HG03378 (cell line): ENCODE results near the gene TRPM8.

Experiments used
- ATAC-seq: cut with Tn5 transposase; IDR thresholded peaks from one replicate; pipeline ENCODE4 v1.9.1; 2021; ENCODE audit warnings: mild to moderate bottlenecking, moderate library complexity; ENCODE audit not compliant: unreplicated experiment

The TRPM8 gene

GRCh38 chr2:233996461-233996860 lies 79.3 kb downstream of the TRPM8 start:
- ATAC-seq = no peak

GRCh38 chr2:233997707-233998106 lies 80.5 kb downstream of the TRPM8 start:
- no peak for ATAC-seq

- no peak for ATAC-seq
These were observed 82.0 kb downstream of the TRPM8 start for GRCh38 chr2:233999182-233999581.

GRCh38 chr2:234001380-234002160 lies 84.4 kb downstream of the TRPM8 start:
- ATAC-seq = no peak

- ATAC-seq = no peak
These were observed 85.1 kb downstream of the TRPM8 start for GRCh38 chr2:234002281-234002680.

- ATAC-seq = no peak
These were observed 86.9 kb downstream of the TRPM8 start for GRCh38 chr2:234003972-234004617.

GRCh38 chr2:234005126-234005525 lies 88.0 kb downstream of the TRPM8 start:
- ATAC-seq = no peak

GRCh38 chr2:234006501-234006900 lies 89.3 kb downstream of the TRPM8 start:
- ATAC-seq = no peak

- ATAC-seq = no peak
These were observed 97.3 kb downstream of the TRPM8 start for GRCh38 chr2:234014427-234014826.

- no peak for ATAC-seq
These were observed 98.7 kb downstream of the TRPM8 start for GRCh38 chr2:234015861-234016260.

GRCh38 chr2:234019896-234020295 lies 102.7 kb downstream of the TRPM8 start:
- no peak for ATAC-seq

- no peak for ATAC-seq
These were observed 103.2 kb downstream of the TRPM8 start for GRCh38 chr2:234020332-234020731.

- ATAC-seq = no peak
These were observed 105.3 kb downstream of the TRPM8 start for GRCh38 chr2:234022424-234022823.

GRCh38 chr2:234024304-234024703 lies 107.1 kb downstream of the TRPM8 start:
- no peak for ATAC-seq

GRCh38 chr2:234025466-234025865 lies 108.3 kb downstream of the TRPM8 start:
- ATAC-seq = no peak

- ATAC-seq = no peak
These were observed 108.8 kb downstream of the TRPM8 start for GRCh38 chr2:234025891-234026401.

GRCh38 chr2:234026693-234027254 lies 109.6 kb downstream of the TRPM8 start:
- no peak for ATAC-seq

- ATAC-seq = no peak
These were observed 110.5 kb downstream of the TRPM8 start for GRCh38 chr2:234027641-234028040.

GRCh38 chr2:234029150-234029733 lies 112.1 kb downstream of the TRPM8 start:
- no peak for ATAC-seq

GRCh38 chr2:234031207-234031606 lies 114.0 kb downstream of the TRPM8 start:
- no peak for ATAC-seq

- no peak for ATAC-seq
These were observed 115.2 kb downstream of the TRPM8 start for GRCh38 chr2:234032279-234032856.
